TTC549 (cell line): Measurements from ENCODE around the gene MYDGF.

ENCODE experiments used
- FAIRE-seq: peaks from 2 replicates; lab custom pipeline; 2012; peaks lifted over from hg19 to GRCh38; lab: Jason Lieb, UNC

MYDGF gene

GRCh38 chr19:4673726-4674125 lies 3.6 kb upstream of the MYDGF start:
- FAIRE-seq: no peak

- no peak for FAIRE-seq
Observed at GRCh38 chr19:4673216-4673615, 3.1 kb upstream of the MYDGF start.

- FAIRE-seq: no peak
Observed at GRCh38 chr19:4671185-4671851, 1.2 kb upstream of the MYDGF start.

- FAIRE-seq: no peak
Observed at GRCh38 chr19:4664642-4665041, 5.5 kb downstream of the MYDGF start.

- FAIRE-seq: no peak
Observed at GRCh38 chr19:4662812-4663211, 7.3 kb downstream of the MYDGF start.

- no peak for FAIRE-seq
Observed at GRCh38 chr19:4662020-4662695, 8.0 kb downstream of the MYDGF start.

GRCh38 chr19:4660993-4661392 lies 9.1 kb downstream of the MYDGF start:
- no peak for FAIRE-seq

- FAIRE-seq: no peak
Observed at GRCh38 chr19:4660181-4660791, 9.9 kb downstream of the MYDGF start.

GRCh38 chr19:4657835-4658234 lies 12.3 kb downstream of the MYDGF start:
- no peak for FAIRE-seq

GRCh38 chr19:4657262-4657661 lies 12.9 kb downstream of the MYDGF start:
- FAIRE-seq: no peak

- FAIRE-seq: no peak
Observed at GRCh38 chr19:4656102-4656501, 14.0 kb downstream of the MYDGF start.

GRCh38 chr19:4654437-4655361 lies 15.4 kb downstream of the MYDGF start:
- FAIRE-seq: no peak

- no peak for FAIRE-seq
Observed at GRCh38 chr19:4653793-4654436, 16.2 kb downstream of the MYDGF start.

- no peak for FAIRE-seq
Observed at GRCh38 chr19:4652075-4652474, 18.1 kb downstream of the MYDGF start.

- no peak for FAIRE-seq
Observed at GRCh38 chr19:4650159-4650558, 20.0 kb downstream of the MYDGF start.

GRCh38 chr19:4649392-4650047 lies 20.6 kb downstream of the MYDGF start:
- FAIRE-seq: no peak

GRCh38 chr19:4647676-4648644 lies 22.2 kb downstream of the MYDGF start:
- FAIRE-seq: no peak

GRCh38 chr19:4645718-4646117 lies 24.4 kb downstream of the MYDGF start:
- FAIRE-seq: no peak

GRCh38 chr19:4642625-4643024 lies 27.5 kb downstream of the MYDGF start:
- no peak for FAIRE-seq

GRCh38 chr19:4641132-4641531 lies 29.0 kb downstream of the MYDGF start:
- no peak for FAIRE-seq
